Esophagus muscularis mucosa (tissue), 4 donors: ENCODE measurements around the gene ISG15. TPM values are rescaled to one million over a fixed set of nuclear protein-coding genes. Genes with fewer than 3 reads are reported as not detected.
"Not testable (repeated sequence)": the region's sequence is repeated elsewhere in the genome, so short reads cannot be mapped to it uniquely, and the experiment has no call there.

Experiments used
- DNase-seq: peaks from one replicate; pipeline ENCODE4 v3.0.0-alpha.2; 2017; ENCODE audit errors: extremely low spot score
- H3K27ac ChIP-seq, 4 donors: fragments of 200-600 bp; sonication (generic); replicated peaks in 1 of 4; 1 replicate in 3 of 4; 2 replicates in 1 of 4; pipeline ENCODE4 v1.5.1; 2016 to 2019; ENCODE audit warnings: mild to moderate bottlenecking in 1 of 4
- H3K27me3 ChIP-seq, 4 donors: fragments of 200-600 bp; sonication (generic); one replicate each; pipeline versions ENCODE4 v1.5.1 to v1.6.0; 2016 to 2019
- H3K36me3 ChIP-seq, 4 donors: fragments of 200-600 bp; sonication (generic); one replicate each; pipeline ENCODE4 v1.5.1; 2016 to 2019
- H3K4me1 ChIP-seq, 4 donors: fragments of 200-600 bp; sonication (generic); one replicate each; pipeline ENCODE4 v1.5.1; 2016 to 2019
- H3K4me3 ChIP-seq, 4 donors: fragments of 200-600 bp; sonication (generic); 1 replicate in 2 of 4; 2 replicates in 2 of 4; pipeline ENCODE4 v1.5.1; 2016 to 2019; ENCODE audit warnings: mild to moderate bottlenecking in 4 of 4, moderate library complexity in 1 of 4
- H3K9me3 ChIP-seq, 4 donors: fragments of 200-600 bp; sonication (generic); 1 replicate in 3 of 4; 2 replicates in 1 of 4; pipeline ENCODE4 v1.5.1; 2016 to 2019
- CTCF ChIP-seq, 3 experiments: fragments of 200-600 bp in 2 of 3; fragments of 450-650 bp in 1 of 3; sonication (generic) in 2 of 3; IDR thresholded peaks; one replicate each; pipeline ENCODE4 v1.5.1; 2017 to 2019; ENCODE audit warnings: antibody characterized with exemption in 3 of 3, mild to moderate bottlenecking in 2 of 3, moderate library complexity in 1 of 3
- EP300 ChIP-seq: sonication (generic); formaldehyde crosslinking; IDR thresholded peaks from one replicate; pipeline ENCODE4 v1.6.1; 2017; ENCODE audit warnings: antibody characterized with exemption
- POLR2A ChIP-seq: fragments of 450-650 bp; IDR thresholded peaks from one replicate; pipeline ENCODE4 v1.6.1; 2017; ENCODE audit warnings: antibody characterized with exemption, moderate library complexity, mild to moderate bottlenecking, low read depth
- POLR2AphosphoS5 ChIP-seq, 2 donors: sonication (generic); formaldehyde crosslinking; IDR thresholded peaks; one replicate each; pipeline ENCODE4 v1.6.1; 2017; ENCODE audit warnings: antibody characterized with exemption in 2 of 2
- WGBS: methylation state at CpG from one replicate; pipeline ENCODE4 v1.1.5; 2018; 5-methylcytosine and 5-hydroxymethylcytosine counted together
- intact Hi-C: fragments of 100-400 bp; cut with DNase I; formaldehyde crosslinking; loops from one replicate; pipeline ENCODE4 v1.15.1; 2023
- total RNA-seq, 4 donors: library from RNA; depleted of rRNA; stranded (reverse); fragments of >200 nt; gene quantifications; one replicate each; pipeline versions ENCODE4 v1.1.0 to v1.2.1, GENCODE V29; 2016

Gene ISG15
- total RNA-seq, 4 donors from 2014 or later: 39.4 to 74.9 (median 41.1) TPM

- 82% methylated on average over 5 of the region's 17 CpGs for WGBS
- no peak overlapping the region for H3K4me3 ChIP-seq
- no peak for DNase-seq
- TF ChIP-seq CTCF (IDR thresholded peaks at IDR 0.05) (no peak), POLR2A (no peak), POLR2AphosphoS5 (IDR thresholded peaks at IDR 0.05) (no peak), EP300 (no peak)
- H3K36me3 ChIP-seq: peaks cover 0 to 8% (median 0%) of the 10 kb centered on the region in 4 donors
- no peak overlapping the region for H3K27ac ChIP-seq
- H3K9me3 ChIP-seq: no peaks in the 10 kb centered on the region
- intact Hi-C loops: no loop called here
- peaks cover 0 to 15% (median 3%) of the 10 kb centered on the region in 4 donors for H3K27me3 ChIP-seq
- H3K4me1 ChIP-seq: peaks cover 21 to 55% (median 38%) of the 10 kb centered on the region in 4 donors
Observed at GRCh38 chr1:1027791-1028190, 14.5 kb downstream of the ISG15 start.

GRCh38 chr1:1030867-1031658, 17.8 kb downstream of the ISG15 start:
- not testable (repeated sequence) for DNase-seq, H3K27ac ChIP-seq, H3K4me3 ChIP-seq, H3K9me3 ChIP-seq
- Histone ChIP-seq H3K4me1 (peaks cover 20 to 44% (median 31%) of the 10 kb centered on the region in 4 donors), H3K36me3 (peaks cover 0 to 15% (median 0%) of the 10 kb centered on the region in 4 donors), H3K27me3 (peaks cover 10 to 46% (median 13%) of the 10 kb centered on the region in 4 donors)
- intact Hi-C loops: loop anchor here (5.0 kb wide), 1 partner anchor 261 kb away; no protein-coding TSS in a partner anchor
- WGBS: 89% methylated on average over 4 of the region's 7 CpGs

GRCh38 chr1:1031659-1032235, 18.4 kb downstream of the ISG15 start:
- peaks cover 0 to 15% (median 0%) of the 10 kb centered on the region in 4 donors for H3K36me3 ChIP-seq
- no peak for DNase-seq
- intact Hi-C loops: loop anchor here (5.0 kb wide), 1 partner anchor 261 kb away; no protein-coding TSS in a partner anchor
- WGBS: 86% methylated on average over 10 of the region's 11 CpGs
- no peak overlapping the region for H3K27ac ChIP-seq
- H3K4me3 ChIP-seq: no peak overlapping the region
- peaks cover 10 to 46% (median 13%) of the 10 kb centered on the region in 4 donors for H3K27me3 ChIP-seq
- H3K9me3 ChIP-seq: no peaks in the 10 kb centered on the region
- H3K4me1 ChIP-seq: peaks cover 19 to 38% (median 26%) of the 10 kb centered on the region in 4 donors
- no peak for TF ChIP-seq EP300
- no peak for TF ChIP-seq POLR2A
- no peak for TF ChIP-seq CTCF (IDR thresholded peaks at IDR 0.05)
- no peak for TF ChIP-seq POLR2AphosphoS5 (IDR thresholded peaks at IDR 0.05)

GRCh38 chr1:1032424-1032823, 19.1 kb downstream of the ISG15 start:
- H3K4me3 ChIP-seq: peak overlapping the region; percentile 54 to 69 (median 56)
- peaks cover 19 to 35% (median 26%) of the 10 kb centered on the region in 4 donors for H3K4me1 ChIP-seq
- H3K36me3 ChIP-seq: peaks cover 0 to 11% (median 0%) of the 10 kb centered on the region in 4 donors
- 51% methylated on average over 14 of the region's 16 CpGs for WGBS
- peaks cover 10 to 46% (median 13%) of the 10 kb centered on the region in 4 donors for H3K27me3 ChIP-seq
- no peak overlapping the region for H3K27ac ChIP-seq
- H3K9me3 ChIP-seq: no peaks in the 10 kb centered on the region
- intact Hi-C loops: loop anchor here (5.0 kb wide), 1 partner anchor 260 kb away; no protein-coding TSS in a partner anchor
- TF ChIP-seq POLR2A (no peak), POLR2AphosphoS5 (IDR thresholded peaks at IDR 0.05) (no peak), EP300 (no peak), CTCF (IDR thresholded peaks at IDR 0.05) (no peak)
- no peak for DNase-seq

- intact Hi-C loops: loop anchor here (5.0 kb wide), 1 partner anchor 259 kb away; no protein-coding TSS in a partner anchor
- H3K27me3 ChIP-seq: peaks cover 10 to 53% (median 13%) of the 10 kb centered on the region in 4 donors
- peak overlapping the region; percentile 54 to 69 (median 56) for H3K4me3 ChIP-seq
- TF ChIP-seq POLR2A (no peak), EP300 (no peak), CTCF (IDR thresholded peaks at IDR 0.05) (peak; percentile 66 to 81 (median 75)), POLR2AphosphoS5 (IDR thresholded peaks at IDR 0.05) (peak in 1 of 2 donors; percentile 42)
- DNase-seq: no peak
- no peaks in the 10 kb centered on the region for H3K9me3 ChIP-seq
- H3K27ac ChIP-seq: no peak overlapping the region
- peaks cover 0 to 6% (median 0%) of the 10 kb centered on the region in 4 donors for H3K36me3 ChIP-seq
- H3K4me1 ChIP-seq: peaks cover 19 to 35% (median 26%) of the 10 kb centered on the region in 4 donors
- 2% methylated on average over 13 of the region's 73 CpGs for WGBS
Observed at GRCh38 chr1:1033009-1033587, 19.8 kb downstream of the ISG15 start.
